Liver (tissue), 9 donors: ENCODE measurements around the gene GREB1. TPM values are rescaled to one million over a fixed set of nuclear protein-coding genes. Genes with fewer than 3 reads are reported as not detected.

Experiments
- DNase-seq: peaks from one replicate; pipeline ENCODE4 v3.0.0-alpha.2; 2017; ENCODE audit warnings: low spot score
- H3K27ac ChIP-seq, 2 donors: one replicate each; pipeline ENCODE4 v1.7.0; 2013; ENCODE audit warnings: inconsistent platforms in 2 of 2, low read length in 2 of 2, control low read depth in 1 of 2, low read depth in 1 of 2, mild to moderate bottlenecking in 1 of 2
- H3K27me3 ChIP-seq, 4 donors: one replicate each; pipeline versions ENCODE4 v1.6.1 to v1.7.0; 2013; ENCODE audit warnings: low read length in 3 of 4, inconsistent platforms in 1 of 4, mild to moderate bottlenecking in 1 of 4, moderate library complexity in 1 of 4; ENCODE audit not compliant: control insufficient read depth in 4 of 4, insufficient read depth in 4 of 4
- H3K36me3 ChIP-seq, 4 donors: one replicate each; pipeline versions ENCODE4 v1.6.1 to v1.7.0; 2013; ENCODE audit warnings: low read length in 3 of 4, mild to moderate bottlenecking in 3 of 4, low read depth in 1 of 4, moderate library complexity in 1 of 4; ENCODE audit not compliant: control insufficient read depth in 4 of 4, insufficient read depth in 3 of 4
- H3K4me1 ChIP-seq, 4 donors: one replicate each; pipeline versions ENCODE4 v1.6.1 to v1.7.0; 2013; ENCODE audit warnings: low read length in 3 of 4, mild to moderate bottlenecking in 3 of 4, moderate library complexity in 1 of 4; ENCODE audit not compliant: control insufficient read depth in 4 of 4, insufficient read depth in 4 of 4
- H3K4me3 ChIP-seq, 3 donors: one replicate each; pipeline versions ENCODE4 v1.6.1 to v1.7.0; 2013; ENCODE audit warnings: low read length in 3 of 3, control low read depth in 1 of 3, low read depth in 1 of 3, mild to moderate bottlenecking in 1 of 3
- H3K9ac ChIP-seq, 2 donors: one replicate each; pipeline ENCODE4 v1.7.0; 2013; ENCODE audit warnings: low read length in 2 of 2, mild to moderate bottlenecking in 2 of 2, moderate library complexity in 2 of 2, control low read depth in 1 of 2, low read depth in 1 of 2
- H3K9me3 ChIP-seq, 4 donors: one replicate each; pipeline versions ENCODE4 v1.6.1 to v1.7.0; 2013; ENCODE audit warnings: low read length in 3 of 4; ENCODE audit not compliant: control insufficient read depth in 4 of 4
- ATF3 ChIP-seq: IDR thresholded peaks from 2 replicates; pipeline ENCODE4 v1.6.1; 2016; ENCODE audit warnings: antibody characterized with exemption
- CTCF ChIP-seq: fragments of 150-350 bp; IDR thresholded peaks from 2 replicates; pipeline ENCODE4 v1.5.1; 2017; ENCODE audit warnings: improper control_type of control experiment, low read depth, low read length; ENCODE audit not compliant: missing input control
- FOXA1 ChIP-seq: IDR thresholded peaks from 2 replicates; pipeline ENCODE4 v1.6.1; 2016; ENCODE audit warnings: antibody characterized with exemption
- FOXA2 ChIP-seq: IDR thresholded peaks from 2 replicates; pipeline ENCODE4 v1.6.1; 2016; ENCODE audit warnings: antibody characterized with exemption
- GABPA ChIP-seq, 2 donors: IDR thresholded peaks in 1 of 2; conservative IDR thresholded peaks in 1 of 2; 2 replicates each; pipeline ENCODE4 v1.6.1; 2016; ENCODE audit warnings: antibody characterized with exemption in 2 of 2, mild to moderate bottlenecking in 1 of 2, moderate library complexity in 1 of 2
- HNF4A ChIP-seq, 2 donors: conservative IDR thresholded peaks; 2 replicates each; pipeline ENCODE4 v1.6.1; 2016; ENCODE audit warnings: antibody characterized with exemption in 2 of 2, mild to moderate bottlenecking in 2 of 2
- HNF4G ChIP-seq: IDR thresholded peaks from 2 replicates; pipeline ENCODE4 v1.6.1; 2016; ENCODE audit warnings: antibody characterized with exemption
- JUND ChIP-seq, 2 donors: IDR thresholded peaks; 2 replicates each; pipeline ENCODE4 v1.6.1; 2016; ENCODE audit warnings: antibody characterized with exemption in 2 of 2
- MAX ChIP-seq: IDR thresholded peaks from 2 replicates; pipeline ENCODE4 v1.6.1; 2016; ENCODE audit warnings: antibody characterized with exemption
- NR2F2 ChIP-seq: IDR thresholded peaks from 2 replicates; pipeline ENCODE4 v1.6.1; 2016; ENCODE audit warnings: antibody characterized with exemption
- RAD21 ChIP-seq, 2 donors: IDR thresholded peaks; 2 replicates each; pipeline ENCODE4 v1.6.1; 2016; ENCODE audit warnings: antibody characterized with exemption in 2 of 2, mild to moderate bottlenecking in 2 of 2
- REST ChIP-seq: IDR thresholded peaks from 2 replicates; pipeline ENCODE4 v1.6.1; 2016; ENCODE audit warnings: antibody characterized with exemption, mild to moderate bottlenecking
- SP1 ChIP-seq: IDR thresholded peaks from 2 replicates; pipeline ENCODE4 v1.6.1; 2018; ENCODE audit warnings: antibody characterized with exemption, mild to moderate bottlenecking
- TAF1 ChIP-seq: conservative IDR thresholded peaks from 2 replicates; pipeline ENCODE4 v1.6.1; 2016; ENCODE audit warnings: antibody characterized with exemption, mild to moderate bottlenecking
- YY1 ChIP-seq: IDR thresholded peaks from 2 replicates; pipeline ENCODE4 v1.6.1; 2016; ENCODE audit warnings: antibody characterized with exemption, mild to moderate bottlenecking
- ZBTB33 ChIP-seq: IDR thresholded peaks from 2 replicates; pipeline ENCODE4 v1.6.1; 2016; ENCODE audit warnings: antibody characterized with exemption
- WGBS: extraction: QIAGEN DNeasy Blood & Tissue Kit; methylation state at CpG from one replicate; pipeline ENCODE4 v1.1.7; 2013; 5-methylcytosine and 5-hydroxymethylcytosine counted together
- polyA plus RNA-seq, 2 donors: library from polyadenylated mRNA; stranded (reverse) in 1 of 2; unstranded in 1 of 2; fragments of 200-250 nt in 1 of 2; fragments of >200 nt in 1 of 2; fragmentation: Nextera tagmentation in 1 of 2; extraction: Ambion mirVana in 1 of 2; gene quantifications; one replicate each; pipeline versions ENCODE4 v1.2.1 to v1.2.3, GENCODE V29; 2013 to 2015
- total RNA-seq, 2 donors: library from RNA; depleted of rRNA; stranded (reverse); fragments of >200 nt; gene quantifications; one replicate each; pipeline ENCODE4 v1.2.3, GENCODE V29; 2014
- donor health status: healthy.
- donor health status: healthy.
- donor health status: healthy.
- donor health status: healthy.
- donor health status: healthy.

GREB1 gene
- total and polyA plus RNA-seq, 4 donors = 1.0 to 6.3 (median 3.6) TPM

GRCh38 chr2:11571170-11571569 is 37.3 kb downstream of the GREB1 start:
- Histone ChIP-seq H3K9ac (no peak overlapping the region), H3K9me3 (no peaks in the 10 kb centered on the region), H3K27me3 (no peaks in the 10 kb centered on the region), H3K4me3 (no peak overlapping the region), H3K27ac (no peak overlapping the region), H3K36me3 (no peaks in the 10 kb centered on the region), H3K4me1 (no peaks in the 10 kb centered on the region)
- no peak for DNase-seq
- 85% methylated on average over 7 of the region's 7 CpGs for WGBS
- no peak for TF ChIP-seq GABPA (IDR thresholded peaks at IDR 0.05 in 1 of 2, conservative IDR thresholded peaks at IDR 0.05 in 1 of 2)
- TF ChIP-seq ATF3 = no peak
- TF ChIP-seq MAX = no peak
- no peak for TF ChIP-seq FOXA1
- no peak for TF ChIP-seq SP1
- no peak for TF ChIP-seq NR2F2
- TF ChIP-seq CTCF = no peak
- no peak for TF ChIP-seq JUND (IDR thresholded peaks at IDR 0.05)
- no peak for TF ChIP-seq ZBTB33
- TF ChIP-seq REST = no peak
- TF ChIP-seq HNF4A (conservative IDR thresholded peaks at IDR 0.05) = no peak
- TF ChIP-seq RAD21 (IDR thresholded peaks at IDR 0.05) = no peak

- WGBS = 89% methylated on average over 9 of the region's 9 CpGs
- no peak overlapping the region for H3K9ac ChIP-seq
- H3K27ac ChIP-seq = no peak overlapping the region
- H3K4me1 ChIP-seq = no peaks in the 10 kb centered on the region
- no peak for DNase-seq
- no peaks in the 10 kb centered on the region for H3K9me3 ChIP-seq
- no peak overlapping the region for H3K4me3 ChIP-seq
- no peaks in the 10 kb centered on the region for H3K36me3 ChIP-seq
- no peaks in the 10 kb centered on the region for H3K27me3 ChIP-seq
- TF ChIP-seq YY1 (no peak), CTCF (no peak), JUND (IDR thresholded peaks at IDR 0.05) (no peak), ZBTB33 (no peak), TAF1 (no peak), REST (no peak), HNF4G (no peak), FOXA2 (no peak)
These were observed 39.2 kb downstream of the GREB1 start for GRCh38 chr2:11572996-11573395.
